ENCODE measurements around the gene CENPK.

GRCh38 chr5:65535529-65535987, 27.4 kb downstream of the CENPK start:
- TF ChIP-seq SUZ12 (IDR thresholded peaks at IDR 0.05; ENCODE audit: extremely low read depth, insufficient read depth, insufficient read length) (no peak), YY1 (IDR thresholded peaks at IDR 0.05; ENCODE audit: insufficient read depth, insufficient read length) (no peak)

Data from NT2/D1 (cell line).